ENCODE measurements around the gene CES4A.
A peak's percentile ranks its signal among the peaks of the same experiment; 100 is the strongest.
"Not testable (repeated sequence)": the region's sequence is repeated elsewhere in the genome, so short reads cannot be mapped to it uniquely, and the experiment has no call there.

CES4A gene

GRCh38 chr16:66956154-66956457 is 32.3 kb upstream of the CES4A start:
- not testable (repeated sequence) for DNase-seq (ENCODE audit: low spot score)

- no peak for DNase-seq (ENCODE audit: low spot score)
Measured at GRCh38 chr16:66958857-66959703, 29.3 kb upstream of the CES4A start.

- no peak for DNase-seq (ENCODE audit: low spot score)
Measured at GRCh38 chr16:66959704-66960161, 28.7 kb upstream of the CES4A start.

GRCh38 chr16:66960270-66960669 is 28.1 kb upstream of the CES4A start:
- no peak for DNase-seq (ENCODE audit: low spot score)

- peak; percentile 68 for DNase-seq (ENCODE audit: low spot score)
Measured at GRCh38 chr16:66961065-66961744, 27.2 kb upstream of the CES4A start, which contains the start of gene CES3. Gene CES3 (plus strand): TSS chr16:66961266. CDS start chr16:66961308, 42 bp downstream.

- DNase-seq (ENCODE audit: low spot score), result no peak
Measured at GRCh38 chr16:66961914-66962313, 26.5 kb upstream of the CES4A start.

- DNase-seq (ENCODE audit: low spot score), result no peak
Measured at GRCh38 chr16:66964049-66964448, 24.3 kb upstream of the CES4A start.

GRCh38 chr16:66968847-66969246 is 19.5 kb upstream of the CES4A start:
- no peak for DNase-seq (ENCODE audit: low spot score)

- no peak for DNase-seq (ENCODE audit: low spot score)
Measured at GRCh38 chr16:66970775-66971720, 17.3 kb upstream of the CES4A start.

- no peak for DNase-seq (ENCODE audit: low spot score)
Measured at GRCh38 chr16:66972983-66973382, 15.4 kb upstream of the CES4A start.

- DNase-seq (ENCODE audit: low spot score), result no peak
Measured at GRCh38 chr16:66973716-66974115, 14.7 kb upstream of the CES4A start.

- not testable (repeated sequence) for DNase-seq (ENCODE audit: low spot score)
Measured at GRCh38 chr16:66974156-66974931, 14.0 kb upstream of the CES4A start.

- not testable (repeated sequence) for DNase-seq (ENCODE audit: low spot score)
Measured at GRCh38 chr16:66974932-66975246, 13.5 kb upstream of the CES4A start.

GRCh38 chr16:66975302-66975893 is 13.0 kb upstream of the CES4A start:
- no peak for DNase-seq (ENCODE audit: low spot score)

- DNase-seq (ENCODE audit: low spot score), result no peak
Measured at GRCh38 chr16:66976746-66977145, 11.6 kb upstream of the CES4A start.

- peak; percentile 75 for DNase-seq (ENCODE audit: low spot score)
Measured at GRCh38 chr16:66977341-66978113, 10.9 kb upstream of the CES4A start.

- DNase-seq (ENCODE audit: low spot score), result no peak
Measured at GRCh38 chr16:66979011-66979717, 9.2 kb upstream of the CES4A start.

- no peak for DNase-seq (ENCODE audit: low spot score)
Measured at GRCh38 chr16:66983033-66983432, 5.4 kb upstream of the CES4A start.

GRCh38 chr16:66984892-66985311 is 3.5 kb upstream of the CES4A start:
- no peak for DNase-seq (ENCODE audit: low spot score)

- DNase-seq (ENCODE audit: low spot score), result no peak
Measured at GRCh38 chr16:66986559-66986958, 1.8 kb upstream of the CES4A start.
